Measurements from ENCODE around the gene LSAMP.

Gene LSAMP

DNA sequence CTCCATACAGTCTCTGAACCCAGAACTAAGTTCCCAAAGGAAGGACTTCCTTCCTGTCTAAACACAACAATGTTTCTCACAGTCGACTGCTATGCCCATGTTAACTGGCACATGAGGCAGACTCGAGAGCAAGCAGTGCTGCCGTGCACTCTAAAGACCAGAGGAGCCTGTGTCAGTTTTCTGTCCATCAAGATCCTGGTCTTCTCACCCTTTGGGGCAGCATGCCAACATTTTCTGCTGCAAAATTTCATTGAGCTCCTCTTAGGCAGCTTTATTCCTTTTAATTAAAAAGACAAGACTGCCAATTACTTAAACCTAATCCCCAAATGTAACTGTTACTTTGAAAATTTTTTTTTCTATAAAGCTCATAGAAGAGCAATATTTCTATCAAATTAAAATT is 616.9 kb downstream of the LSAMP start (continued):
- TF ChIP-seq, protein P1, sequence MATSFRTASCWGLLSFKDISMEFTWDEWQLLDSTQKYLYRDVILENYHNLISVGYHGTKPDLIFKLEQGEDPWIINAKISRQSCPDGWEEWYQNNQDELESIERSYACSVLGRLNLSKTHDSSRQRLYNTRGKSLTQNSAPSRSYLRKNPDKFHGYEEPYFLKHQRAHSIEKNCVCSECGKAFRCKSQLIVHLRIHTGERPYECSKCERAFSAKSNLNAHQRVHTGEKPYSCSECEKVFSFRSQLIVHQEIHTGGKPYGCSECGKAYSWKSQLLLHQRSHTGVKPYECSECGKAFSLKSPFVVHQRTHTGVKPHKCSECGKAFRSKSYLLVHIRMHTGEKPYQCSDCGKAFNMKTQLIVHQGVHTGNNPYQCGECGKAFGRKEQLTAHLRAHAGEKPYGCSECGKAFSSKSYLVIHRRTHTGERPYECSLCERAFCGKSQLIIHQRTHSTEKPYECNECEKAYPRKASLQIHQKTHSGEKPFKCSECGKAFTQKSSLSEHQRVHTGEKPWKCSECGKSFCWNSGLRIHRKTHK (tag by site-specific recombination; IDR thresholded peaks at IDR 0.05) = no peak
- TF ChIP-seq GFI1B (tag by site-specific recombination; IDR thresholded peaks at IDR 0.05) = no peak
- no peak for TF ChIP-seq ZNF19 (tag by site-specific recombination; IDR thresholded peaks at IDR 0.05; ENCODE audit: low read depth)
- TF ChIP-seq, protein P2, sequence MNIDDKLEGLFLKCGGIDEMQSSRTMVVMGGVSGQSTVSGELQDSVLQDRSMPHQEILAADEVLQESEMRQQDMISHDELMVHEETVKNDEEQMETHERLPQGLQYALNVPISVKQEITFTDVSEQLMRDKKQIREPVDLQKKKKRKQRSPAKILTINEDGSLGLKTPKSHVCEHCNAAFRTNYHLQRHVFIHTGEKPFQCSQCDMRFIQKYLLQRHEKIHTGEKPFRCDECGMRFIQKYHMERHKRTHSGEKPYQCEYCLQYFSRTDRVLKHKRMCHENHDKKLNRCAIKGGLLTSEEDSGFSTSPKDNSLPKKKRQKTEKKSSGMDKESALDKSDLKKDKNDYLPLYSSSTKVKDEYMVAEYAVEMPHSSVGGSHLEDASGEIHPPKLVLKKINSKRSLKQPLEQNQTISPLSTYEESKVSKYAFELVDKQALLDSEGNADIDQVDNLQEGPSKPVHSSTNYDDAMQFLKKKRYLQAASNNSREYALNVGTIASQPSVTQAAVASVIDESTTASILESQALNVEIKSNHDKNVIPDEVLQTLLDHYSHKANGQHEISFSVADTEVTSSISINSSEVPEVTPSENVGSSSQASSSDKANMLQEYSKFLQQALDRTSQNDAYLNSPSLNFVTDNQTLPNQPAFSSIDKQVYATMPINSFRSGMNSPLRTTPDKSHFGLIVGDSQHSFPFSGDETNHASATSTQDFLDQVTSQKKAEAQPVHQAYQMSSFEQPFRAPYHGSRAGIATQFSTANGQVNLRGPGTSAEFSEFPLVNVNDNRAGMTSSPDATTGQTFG (tag by site-specific recombination; IDR thresholded peaks at IDR 0.05; ENCODE audit: borderline replicate concordance) = no peak
- TF ChIP-seq ZNF404 (tag by site-specific recombination; IDR thresholded peaks at IDR 0.05) = no peak

DNA sequence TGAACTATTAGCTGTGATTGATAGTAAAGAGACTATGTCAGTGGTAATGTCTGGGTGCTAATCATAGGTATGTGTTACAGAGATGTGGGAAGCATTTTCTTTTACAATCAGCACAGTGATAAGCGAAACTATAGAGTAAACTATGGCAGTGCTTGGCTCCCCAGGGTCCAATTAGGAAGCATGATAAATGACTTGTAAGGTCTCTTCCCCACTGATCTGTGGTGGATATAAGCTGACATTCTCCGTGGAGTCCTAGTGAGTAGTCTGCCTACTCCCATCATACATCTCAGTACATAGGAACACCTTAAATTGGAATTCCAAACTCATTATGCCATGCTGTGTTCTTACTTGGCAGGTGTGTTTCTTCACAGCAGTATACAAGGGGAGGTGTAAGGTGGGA is 617.8 kb downstream of the LSAMP start:
- Histone ChIP-seq H3K4me3 (ENCODE audit: low read depth, low read length) (no peak overlapping the region), H3K36me3 (ENCODE audit: control insufficient read depth in 2 of 2, insufficient read depth in 1 of 2, low read length in 2 of 2) (no peaks in the 10 kb centered on the region), H3K27ac (ENCODE audit: extremely low read depth, low read depth, low read length) (no peak overlapping the region), H3K9me3 (ENCODE audit: control insufficient read depth, insufficient read depth, low read depth, low read length) (no peaks in the 10 kb centered on the region), H3K4me1 (ENCODE audit: control insufficient read depth, insufficient read depth, low read length) (no peaks in the 10 kb centered on the region)
- ChIA-PET CTCF (interaction anchor here (0.7 kb wide), 2 partner anchors 12 to 930 kb away, joined by 3 to 4 read pairs; no protein-coding TSS in a partner anchor), POLR2A (no interaction called here)
- TF ChIP-seq ZNF324 (tag by site-specific recombination; IDR thresholded peaks at IDR 0.05) = no peak
- TF ChIP-seq ZNF350 (tag by site-specific recombination; IDR thresholded peaks at IDR 0.05) = no peak
- no peak for TF ChIP-seq SP7 (tag by site-specific recombination; IDR thresholded peaks at IDR 0.05)
- TF ChIP-seq KLF10 (tag by site-specific recombination; IDR thresholded peaks at IDR 0.05) = no peak
- TF ChIP-seq ZNF175 (tag by site-specific recombination; IDR thresholded peaks at IDR 0.05) = no peak

DNA sequence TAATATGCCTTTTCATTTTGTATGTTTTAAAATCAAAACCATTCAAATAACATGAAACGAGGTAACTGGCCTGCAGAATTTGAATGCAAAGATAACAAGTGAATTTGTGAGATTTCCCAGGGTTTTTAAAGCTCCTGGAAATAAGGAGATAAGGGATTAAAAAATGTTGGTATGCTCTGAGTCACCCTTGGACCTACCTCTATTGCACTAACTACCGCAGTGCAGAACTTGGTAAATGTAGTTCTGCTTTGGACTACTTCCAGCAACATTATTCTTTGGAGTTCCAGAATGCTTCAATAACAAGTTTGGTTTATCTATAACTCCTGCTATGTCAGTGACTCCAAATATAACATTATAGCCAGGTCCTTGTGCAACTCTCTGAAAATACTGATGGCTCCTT is 620.2 kb downstream of the LSAMP start:
- Histone ChIP-seq H3K27ac (ENCODE audit: extremely low read depth, low read depth, low read length) (no peak overlapping the region), H3K36me3 (ENCODE audit: control insufficient read depth in 2 of 2, insufficient read depth in 1 of 2, low read length in 2 of 2) (no peaks in the 10 kb centered on the region), H3K4me3 (ENCODE audit: low read depth, low read length) (no peak overlapping the region), H3K4me1 (ENCODE audit: control insufficient read depth, insufficient read depth, low read length) (no peaks in the 10 kb centered on the region), H3K9me3 (ENCODE audit: control insufficient read depth, insufficient read depth, low read depth, low read length) (no peaks in the 10 kb centered on the region)
- TF ChIP-seq ZNF510 (tag by site-specific recombination; IDR thresholded peaks at IDR 0.05; ENCODE audit: insufficient replicate concordance) = no peak
- no peak for TF ChIP-seq ZBTB20 (tag by site-specific recombination; IDR thresholded peaks at IDR 0.05)
- TF ChIP-seq, protein P1 (tag by site-specific recombination; IDR thresholded peaks at IDR 0.05) = no peak
- no peak for TF ChIP-seq ZFP69B (tag by site-specific recombination; IDR thresholded peaks at IDR 0.05)
- no peak for TF ChIP-seq ZNF19 (tag by site-specific recombination; IDR thresholded peaks at IDR 0.05; ENCODE audit: low read depth)
- TF ChIP-seq, protein P3, sequence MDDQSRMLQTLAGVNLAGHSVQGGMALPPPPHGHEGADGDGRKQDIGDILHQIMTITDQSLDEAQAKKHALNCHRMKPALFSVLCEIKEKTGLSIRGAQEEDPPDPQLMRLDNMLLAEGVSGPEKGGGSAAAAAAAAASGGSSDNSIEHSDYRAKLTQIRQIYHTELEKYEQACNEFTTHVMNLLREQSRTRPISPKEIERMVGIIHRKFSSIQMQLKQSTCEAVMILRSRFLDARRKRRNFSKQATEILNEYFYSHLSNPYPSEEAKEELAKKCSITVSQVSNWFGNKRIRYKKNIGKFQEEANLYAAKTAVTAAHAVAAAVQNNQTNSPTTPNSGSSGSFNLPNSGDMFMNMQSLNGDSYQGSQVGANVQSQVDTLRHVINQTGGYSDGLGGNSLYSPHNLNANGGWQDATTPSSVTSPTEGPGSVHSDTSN (CRISPR knock-in tag; IDR thresholded peaks at IDR 0.05) = no peak
- TF ChIP-seq KLF8 (tag by site-specific recombination; IDR thresholded peaks at IDR 0.05) = no peak
- TF ChIP-seq KLF16 (tag by site-specific recombination; IDR thresholded peaks at IDR 0.05) = no peak
- no peak for TF ChIP-seq KLF10 (tag by site-specific recombination; IDR thresholded peaks at IDR 0.05)
- TF ChIP-seq YY2 (tag by site-specific recombination; IDR thresholded peaks at IDR 0.05) = no peak
- TF ChIP-seq ZNF404 (tag by site-specific recombination; IDR thresholded peaks at IDR 0.05) = no peak
- no peak for TF ChIP-seq ZBTB1 (tag by site-specific recombination; IDR thresholded peaks at IDR 0.05)
- TF ChIP-seq ZNF600 (tag by site-specific recombination; IDR thresholded peaks at IDR 0.05) = no peak
- no peak for TF ChIP-seq ZNF654 (tag by site-specific recombination; IDR thresholded peaks at IDR 0.05; ENCODE audit: low read depth)
- no peak for TF ChIP-seq ZNF37A (tag by site-specific recombination; IDR thresholded peaks at IDR 0.05)
- TF ChIP-seq GLI2 (tag by site-specific recombination; IDR thresholded peaks at IDR 0.05; ENCODE audit: borderline replicate concordance, low read depth) = no peak
- TF ChIP-seq ZNF76 (tag by site-specific recombination; IDR thresholded peaks at IDR 0.05; ENCODE audit: borderline replicate concordance, low read depth) = no peak
- TF ChIP-seq HOXD13 (CRISPR knock-in tag; IDR thresholded peaks at IDR 0.05; ENCODE audit: borderline replicate concordance) = no peak
- POLR2A ChIA-PET = no interaction called here
- CTCF ChIA-PET = interaction anchor here (0.6 kb wide), 1 partner anchor 733 kb away, joined by 3 read pairs; no protein-coding TSS in a partner anchor
